AG08396 (cell line): Measurements from ENCODE around the gene IVL.

ENCODE experiments used
- DNase-seq: peaks from one replicate; pipeline ENCODE4 v3.0.0; 2012; ENCODE audit warnings: low spot score, mixed read lengths

Gene IVL

GRCh38 chr1:152907686-152908601 lies at the start of gene IVL:
TSS of gene IVL (plus strand) at chr1:152908546. CDS start at chr1:152909798, 1,252 bp downstream.
- DNase-seq, result no peak

- no peak for DNase-seq
Measured at GRCh38 chr1:152859696-152860095, 48.6 kb upstream of the IVL start, which contains the start of gene LCE7A. TSS of gene LCE7A (plus strand) at chr1:152859996. CDS start at chr1:152860698, 702 bp downstream.

- no peak for DNase-seq
Measured at GRCh38 chr1:152860129-152860528, 48.2 kb upstream of the IVL start.

- no peak for DNase-seq
Measured at GRCh38 chr1:152861374-152861773, 47.0 kb upstream of the IVL start.

- DNase-seq, result no peak
Measured at GRCh38 chr1:152864443-152864842, 43.9 kb upstream of the IVL start.

- DNase-seq, result no peak
Measured at GRCh38 chr1:152866321-152866720, 42.0 kb upstream of the IVL start.

GRCh38 chr1:152869808-152870419 lies 38.4 kb upstream of the IVL start:
- DNase-seq, result peak; percentile 82

GRCh38 chr1:152870831-152871730 lies 37.3 kb upstream of the IVL start:
- peak; percentile 44 for DNase-seq

- no peak for DNase-seq
Measured at GRCh38 chr1:152871731-152872126, 36.6 kb upstream of the IVL start.

GRCh38 chr1:152873495-152873894 lies 34.9 kb upstream of the IVL start:
- DNase-seq, result no peak

GRCh38 chr1:152876827-152877226 lies 31.5 kb upstream of the IVL start:
- DNase-seq, result no peak

GRCh38 chr1:152878042-152878441 lies 30.3 kb upstream of the IVL start, which contains the start of gene SMCP:
TSS of gene SMCP (plus strand) at chr1:152878322. CDS start at chr1:152884423, 6,101 bp downstream.
- DNase-seq, result no peak

- DNase-seq, result no peak
Measured at GRCh38 chr1:152879559-152880198, 28.7 kb upstream of the IVL start.

- DNase-seq, result no peak
Measured at GRCh38 chr1:152880316-152880715, 28.0 kb upstream of the IVL start.

- DNase-seq, result no peak
Measured at GRCh38 chr1:152880907-152881306, 27.4 kb upstream of the IVL start.

GRCh38 chr1:152884085-152884484 lies 24.3 kb upstream of the IVL start:
- DNase-seq, result no peak

GRCh38 chr1:152884506-152884905 lies 23.8 kb upstream of the IVL start:
- DNase-seq, result no peak

- DNase-seq, result peak; percentile 31
Measured at GRCh38 chr1:152884966-152885624, 23.3 kb upstream of the IVL start.

- no peak for DNase-seq
Measured at GRCh38 chr1:152886085-152886484, 22.3 kb upstream of the IVL start.

GRCh38 chr1:152886758-152887409 lies 21.5 kb upstream of the IVL start:
- DNase-seq, result no peak

GRCh38 chr1:152888126-152888525 lies 20.2 kb upstream of the IVL start:
- no peak for DNase-seq
